Hepatocyte (in vitro differentiated cells): ENCODE data around the gene GRID2. TPM values are rescaled to one million over a fixed set of nuclear protein-coding genes. Genes with fewer than 3 reads are reported as not detected.

Source experiments
- DNase-seq: peaks from one replicate; pipeline ENCODE4 v3.0.0-alpha.2; 2016; ENCODE audit warnings: low spot score
- H2AFZ ChIP-seq: fragments of 200-600 bp; sonication (generic); 2 replicates; pipeline ENCODE4 v1.6.0; 2016; ENCODE audit warnings: antibody characterized with exemption, mild to moderate bottlenecking
- H3K27ac ChIP-seq: fragments of 200-600 bp; sonication (generic); 2 replicates; pipeline ENCODE4 v1.5.1; 2016; ENCODE audit warnings: mild to moderate bottlenecking
- H3K27me3 ChIP-seq: fragments of 200-600 bp; sonication (generic); 2 replicates; pipeline ENCODE4 v1.6.1; 2016
- H3K36me3 ChIP-seq: fragments of 200-600 bp; sonication (generic); replicated peaks from 2 replicates; pipeline ENCODE4 v1.5.1; 2016; ENCODE audit warnings: low read depth; ENCODE audit not compliant: insufficient read depth
- H3K4me1 ChIP-seq: fragments of 200-600 bp; sonication (generic); 2 replicates; pipeline ENCODE4 v1.5.1; 2016; ENCODE audit warnings: mild to moderate bottlenecking, moderate library complexity; ENCODE audit not compliant: insufficient read depth
- H3K4me2 ChIP-seq: fragments of 200-600 bp; sonication (generic); 2 replicates; pipeline ENCODE4 v1.6.0; 2016
- H3K4me3 ChIP-seq: fragments of 200-600 bp; sonication (generic); 2 replicates; pipeline ENCODE4 v1.5.1; 2016; ENCODE audit warnings: mild to moderate bottlenecking
- H3K79me2 ChIP-seq: fragments of 200-600 bp; sonication (generic); 2 replicates; pipeline ENCODE4 v1.6.0; 2017; ENCODE audit warnings: mild to moderate bottlenecking
- H3K9me2 ChIP-seq: fragments of 200-600 bp; sonication (generic); replicated peaks from 2 replicates; pipeline ENCODE4 v1.6.0; 2017; ENCODE audit warnings: mild to moderate bottlenecking; ENCODE audit not compliant: insufficient read depth
- H3K9me3 ChIP-seq: fragments of 200-600 bp; sonication (generic); 2 replicates; pipeline ENCODE4 v1.5.1; 2016; ENCODE audit warnings: low read depth, mild to moderate bottlenecking
- H4K20me1 ChIP-seq: fragments of 200-600 bp; sonication (generic); 2 replicates; pipeline ENCODE4 v1.6.0; 2016; ENCODE audit warnings: mild to moderate bottlenecking; ENCODE audit not compliant: insufficient read depth, poor library complexity, severe bottlenecking
- EZH2 ChIP-seq: fragments of 200-600 bp; sonication (generic); IDR thresholded peaks from 2 replicates; pipeline ENCODE4 v1.6.1; 2016; ENCODE audit warnings: antibody characterized with exemption, mild to moderate bottlenecking, borderline replicate concordance
- EZH2phosphoT487 ChIP-seq: fragments of 200-600 bp; sonication (generic); IDR thresholded peaks from one replicate; pipeline ENCODE4 v1.6.1; 2018; ENCODE audit warnings: antibody characterized with exemption, mild to moderate bottlenecking, low read depth, moderate library complexity; ENCODE audit not compliant: unreplicated experiment, severe bottlenecking
- WGBS: methylation state at CpG from one replicate; pipeline ENCODE4 v1.1.6; 2016; ENCODE audit warnings: low lambda C conversion rate; ENCODE audit errors: missing lambda C conversion rate; 5-methylcytosine and 5-hydroxymethylcytosine counted together
- polyA plus RNA-seq: library from polyadenylated mRNA; unstranded; fragments of >200 nt; fragmentation: Nextera tagmentation; extraction: Ambion mirVana; gene quantifications from 2 replicates; pipeline ENCODE4 v1.2.1, GENCODE V29; 2016
- total RNA-seq: library from RNA; depleted of rRNA; stranded (reverse); fragments of >200 nt; gene quantifications from 2 replicates; pipeline ENCODE4 v1.2.3, GENCODE V29; 2014
- TF ChIP-seq, protein P1 (sequence below): fragments of 200-600 bp; sonication (generic); IDR thresholded peaks from 2 replicates; pipeline ENCODE4 v1.5.1; 2016; ENCODE audit warnings: antibody characterized with exemption, mild to moderate bottlenecking; ENCODE audit not compliant: poor library complexity

The GRID2 gene
- total and polyA plus RNA-seq, 2 experiments from 2014 or later, result 0.53 to 3.5 TPM

DNA sequence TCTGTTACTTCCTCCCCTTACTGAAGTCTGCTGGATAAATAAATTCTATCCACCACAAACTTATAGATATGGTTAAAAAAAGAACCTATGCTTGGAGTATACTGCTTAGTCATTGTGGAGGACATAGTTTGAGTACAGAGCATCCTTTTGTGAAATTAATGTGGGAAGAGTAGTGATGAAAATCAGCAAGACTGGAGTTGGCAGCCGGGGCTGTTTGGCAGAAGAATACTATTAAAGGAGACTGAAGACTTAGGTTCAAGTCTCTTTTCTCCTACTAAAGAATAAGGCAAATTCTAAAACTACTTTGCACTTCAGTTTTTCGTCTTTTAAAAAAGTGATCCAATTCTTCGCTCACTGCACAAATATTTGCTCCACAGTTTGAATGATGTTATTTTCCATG lies 1198.2 kb downstream of the GRID2 start:
- Histone ChIP-seq H3K79me2 (no peaks in the 10 kb centered on the region), H3K4me1 (no peaks in the 10 kb centered on the region), H3K9me2 (no peaks in the 10 kb centered on the region), H3K4me3 (no peak overlapping the region), H3K4me2 (no peak overlapping the region), H3K36me3 (no peaks in the 10 kb centered on the region), H2AFZ (no peak overlapping the region), H4K20me1 (no peaks in the 10 kb centered on the region), H3K9me3 (no peaks in the 10 kb centered on the region), H3K27me3 (no peaks in the 10 kb centered on the region), H3K27ac (no peak overlapping the region)
- 94% methylated on average over 3 of the region's 3 CpGs for WGBS
- no peak for DNase-seq
- TF ChIP-seq EZH2phosphoT487 (no peak), EZH2 (no peak)
- TF ChIP-seq, protein P1, sequence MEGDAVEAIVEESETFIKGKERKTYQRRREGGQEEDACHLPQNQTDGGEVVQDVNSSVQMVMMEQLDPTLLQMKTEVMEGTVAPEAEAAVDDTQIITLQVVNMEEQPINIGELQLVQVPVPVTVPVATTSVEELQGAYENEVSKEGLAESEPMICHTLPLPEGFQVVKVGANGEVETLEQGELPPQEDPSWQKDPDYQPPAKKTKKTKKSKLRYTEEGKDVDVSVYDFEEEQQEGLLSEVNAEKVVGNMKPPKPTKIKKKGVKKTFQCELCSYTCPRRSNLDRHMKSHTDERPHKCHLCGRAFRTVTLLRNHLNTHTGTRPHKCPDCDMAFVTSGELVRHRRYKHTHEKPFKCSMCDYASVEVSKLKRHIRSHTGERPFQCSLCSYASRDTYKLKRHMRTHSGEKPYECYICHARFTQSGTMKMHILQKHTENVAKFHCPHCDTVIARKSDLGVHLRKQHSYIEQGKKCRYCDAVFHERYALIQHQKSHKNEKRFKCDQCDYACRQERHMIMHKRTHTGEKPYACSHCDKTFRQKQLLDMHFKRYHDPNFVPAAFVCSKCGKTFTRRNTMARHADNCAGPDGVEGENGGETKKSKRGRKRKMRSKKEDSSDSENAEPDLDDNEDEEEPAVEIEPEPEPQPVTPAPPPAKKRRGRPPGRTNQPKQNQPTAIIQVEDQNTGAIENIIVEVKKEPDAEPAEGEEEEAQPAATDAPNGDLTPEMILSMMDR, result no peak

- no peaks in the 10 kb centered on the region for H3K9me2 ChIP-seq
- H3K4me3 ChIP-seq, result no peak overlapping the region
- H3K9me3 ChIP-seq, result no peaks in the 10 kb centered on the region
- TF ChIP-seq, protein P1, result no peak
- no peak for TF ChIP-seq EZH2
- TF ChIP-seq EZH2phosphoT487, result no peak
- H3K36me3 ChIP-seq, result no peaks in the 10 kb centered on the region
- H3K4me1 ChIP-seq, result no peaks in the 10 kb centered on the region
- WGBS, result 85% methylated on average over 2 of the region's 2 CpGs
- no peak overlapping the region for H2AFZ ChIP-seq
- H3K4me2 ChIP-seq, result no peak overlapping the region
- no peaks in the 10 kb centered on the region for H3K79me2 ChIP-seq
- no peaks in the 10 kb centered on the region for H4K20me1 ChIP-seq
- H3K27ac ChIP-seq, result no peak overlapping the region
- no peak for DNase-seq
- H3K27me3 ChIP-seq, result no peaks in the 10 kb centered on the region
Observed at GRCh38 chr4:93502991-93503390, 1199.2 kb downstream of the GRID2 start.

DNA sequence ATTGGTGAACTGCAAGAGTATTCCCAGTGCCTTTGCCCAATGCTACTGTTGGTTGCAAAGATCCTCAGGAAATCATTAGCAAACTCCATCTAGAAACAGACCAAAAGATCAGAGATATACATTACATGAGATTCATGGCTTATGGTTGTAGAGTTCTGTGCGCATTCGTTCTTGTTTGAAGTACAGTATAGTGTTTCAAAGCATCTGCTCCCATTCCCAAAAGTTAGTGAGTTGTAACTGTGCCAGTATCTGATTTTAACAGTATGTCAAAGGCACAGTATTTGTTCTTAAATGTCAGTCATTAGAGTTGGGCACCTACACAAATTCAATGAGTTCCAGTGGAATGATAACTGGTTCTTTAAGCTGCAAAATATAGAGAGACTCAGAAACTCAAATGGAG lies 1210.1 kb downstream of the GRID2 start:
- Histone ChIP-seq H4K20me1 (no peaks in the 10 kb centered on the region), H3K9me3 (no peaks in the 10 kb centered on the region), H3K79me2 (no peaks in the 10 kb centered on the region), H3K36me3 (no peaks in the 10 kb centered on the region), H3K4me2 (no peak overlapping the region), H3K27ac (no peak overlapping the region), H3K9me2 (no peaks in the 10 kb centered on the region), H2AFZ (no peak overlapping the region), H3K27me3 (no peaks in the 10 kb centered on the region), H3K4me1 (no peaks in the 10 kb centered on the region), H3K4me3 (no peak overlapping the region)
- no peak for DNase-seq
- WGBS, result 74% methylated on average over 2 of the region's 2 CpGs
- TF ChIP-seq, protein P1, result no peak
- no peak for TF ChIP-seq EZH2
- TF ChIP-seq EZH2phosphoT487, result no peak

DNA sequence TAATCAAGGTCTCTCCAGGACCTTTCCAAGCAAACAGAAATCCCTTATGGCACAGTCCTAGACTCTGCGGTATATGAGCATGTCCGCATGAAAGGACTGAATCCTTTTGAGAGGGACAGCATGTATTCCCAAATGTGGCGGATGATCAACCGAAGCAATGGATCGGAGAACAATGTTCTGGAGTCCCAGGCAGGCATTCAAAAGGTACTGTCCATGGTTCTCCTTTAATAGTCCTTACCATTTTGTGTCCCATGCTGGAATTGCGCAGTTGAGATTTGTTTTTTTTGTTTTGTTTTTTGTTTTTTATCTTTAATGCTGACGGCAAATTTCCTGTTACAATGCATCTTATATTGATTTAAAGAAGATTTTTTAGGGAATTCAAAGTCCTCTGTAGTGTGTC lies 1211.4 kb downstream of the GRID2 start:
- no peaks in the 10 kb centered on the region for H3K79me2 ChIP-seq
- no peak overlapping the region for H3K4me2 ChIP-seq
- H3K4me1 ChIP-seq, result no peaks in the 10 kb centered on the region
- DNase-seq, result no peak
- H3K9me2 ChIP-seq, result no peaks in the 10 kb centered on the region
- TF ChIP-seq EZH2 (no peak), EZH2phosphoT487 (no peak)
- TF ChIP-seq, protein P1, result no peak
- no peaks in the 10 kb centered on the region for H3K36me3 ChIP-seq
- no peaks in the 10 kb centered on the region for H3K27me3 ChIP-seq
- H3K27ac ChIP-seq, result no peak overlapping the region
- whole genome bisulfite sequencing, result 95% methylated on average over 7 of the region's 7 CpGs
- no peaks in the 10 kb centered on the region for H4K20me1 ChIP-seq
- H2AFZ ChIP-seq, result no peak overlapping the region
- H3K9me3 ChIP-seq, result no peaks in the 10 kb centered on the region
- no peak overlapping the region for H3K4me3 ChIP-seq
